Common myeloid progenitor, CD34-positive (primary cell): ENCODE results near the gene GJC1.

Experiments used
- CTCF ChIA-PET: fragments of 350-600 bp; sonication (Branson Sonifier 250); formaldehyde crosslinking; loops from one replicate; lab custom pipeline; 2021; ENCODE audit warnings: antibody characterized with exemption; lab: Charles Lee
- POLR2A ChIA-PET: fragments of 350-600 bp; sonication (Branson Sonifier 250); formaldehyde crosslinking; loops from one replicate; lab custom pipeline; 2021; ENCODE audit warnings: antibody characterized with exemption; lab: Charles Lee
- DNase-seq, 3 donors: peaks; one replicate each; pipeline versions ENCODE4 v3.0.0 to v3.0.0-alpha.2; 2013
- H3K27ac ChIP-seq, 2 experiments: 1 replicate in 1 of 2; 2 replicates in 1 of 2; pipeline ENCODE4 v1.7.0; 2013; ENCODE audit warnings: inconsistent platforms in 2 of 2, low read length in 2 of 2, mild to moderate bottlenecking in 2 of 2, low read depth in 1 of 2, moderate library complexity in 1 of 2; ENCODE audit not compliant: severe bottlenecking in 2 of 2, insufficient read depth in 1 of 2, poor library complexity in 1 of 2
- H3K27me3 ChIP-seq, 5 experiments: replicated peaks in 2 of 5; 1 replicate in 3 of 5; 2 replicates in 2 of 5; pipeline versions ENCODE4 v1.6.1 to v1.7.0; 2013; ENCODE audit warnings: low read length in 4 of 5, mild to moderate bottlenecking in 2 of 5, moderate library complexity in 2 of 5, inconsistent platforms in 1 of 5; ENCODE audit not compliant: insufficient read depth in 5 of 5, control insufficient read depth in 4 of 5
- H3K36me3 ChIP-seq, 4 experiments: 1 replicate in 2 of 4; 2 replicates in 2 of 4; pipeline versions ENCODE4 v1.6.1 to v1.7.0; 2013; ENCODE audit warnings: low read length in 3 of 4, control low read depth in 1 of 4, mild to moderate bottlenecking in 1 of 4; ENCODE audit not compliant: control insufficient read depth in 4 of 4, insufficient read depth in 4 of 4
- H3K4me1 ChIP-seq, 4 experiments: 1 replicate in 3 of 4; 2 replicates in 1 of 4; pipeline versions ENCODE4 v1.6.1 to v1.7.1; 2013; ENCODE audit warnings: low read length in 3 of 4, mild to moderate bottlenecking in 3 of 4, control low read depth in 1 of 4, inconsistent platforms in 1 of 4, moderate library complexity in 1 of 4; ENCODE audit not compliant: control insufficient read depth in 4 of 4, insufficient read depth in 4 of 4; ENCODE audit errors: control extremely low read depth in 1 of 4
- H3K4me3 ChIP-seq, 7 experiments: 1 replicate in 4 of 7; 2 replicates in 3 of 7; pipeline versions ENCODE4 v1.5.1 to v1.7.0; 2013; ENCODE audit warnings: mild to moderate bottlenecking in 7 of 7, low read length in 6 of 7, moderate library complexity in 6 of 7, inconsistent platforms in 2 of 7, low read depth in 2 of 7, control low read depth in 1 of 7; ENCODE audit not compliant: insufficient read depth in 4 of 7, control insufficient read depth in 1 of 7; ENCODE audit errors: extremely low read depth in 1 of 7
- H3K9me3 ChIP-seq, 5 experiments: 1 replicate in 4 of 5; 2 replicates in 1 of 5; pipeline versions ENCODE4 v1.6.1 to v1.7.1; 2013; ENCODE audit warnings: low read length in 4 of 5, mild to moderate bottlenecking in 2 of 5, inconsistent platforms in 1 of 5, low read depth in 1 of 5, moderate library complexity in 1 of 5; ENCODE audit not compliant: control insufficient read depth in 4 of 5, insufficient read depth in 2 of 5; ENCODE audit errors: control extremely low read depth in 1 of 5
- WGBS: methylation state at CpG from one replicate; pipeline ENCODE4 v1.1.5; 2013; ENCODE audit not compliant: insufficient coverage; 5-methylcytosine and 5-hydroxymethylcytosine counted together

The GJC1 gene

DNA sequence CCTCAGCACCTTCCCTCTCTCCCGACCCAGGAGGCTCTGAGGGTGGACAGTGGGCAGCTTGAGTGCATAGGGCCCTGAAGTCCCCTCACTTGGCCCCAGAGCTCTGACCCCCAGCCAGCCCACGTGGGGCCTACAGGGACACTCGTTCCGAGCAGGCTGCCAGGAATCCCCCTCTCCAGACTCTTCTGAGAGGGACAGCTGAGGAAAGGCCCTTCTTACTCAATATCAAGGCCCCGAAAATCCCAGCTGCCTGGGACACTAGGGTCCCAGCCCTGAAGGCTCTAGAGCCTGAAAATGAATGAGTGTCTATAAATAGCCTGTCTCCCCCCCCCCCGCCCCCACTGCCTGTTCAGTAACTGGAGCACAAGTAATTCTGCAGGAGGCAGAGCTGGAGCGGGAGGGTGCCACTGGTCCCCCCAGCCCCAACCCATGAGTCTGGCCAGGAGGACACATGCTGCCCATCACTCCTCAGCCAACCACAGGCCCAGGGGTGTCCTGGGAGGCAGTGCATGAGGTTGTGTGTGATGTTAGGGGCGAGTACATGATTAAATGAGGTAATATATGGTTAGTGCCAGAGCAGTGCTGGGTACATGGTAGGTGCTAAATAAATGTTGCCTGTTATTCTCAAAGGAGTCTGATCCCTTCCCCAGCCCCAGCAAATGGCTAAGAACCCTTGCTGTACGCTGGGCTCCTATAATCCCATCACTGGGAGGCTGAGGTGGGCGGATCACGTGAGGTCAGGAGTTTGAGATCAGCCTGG, 59.7 kb downstream of the GJC1 start:
- CTCF ChIA-PET: interaction anchor here (0.6 to 13.4 kb wide), 7 partner anchors 8 to 141 kb away, joined by 3 to 192 read pairs (median 4); no protein-coding TSS in a partner anchor
- WGBS: 88% methylated on average over 6 of the region's 11 CpGs
- POLR2A ChIA-PET: no interaction called here
- no peak for DNase-seq
- Histone ChIP-seq H3K36me3 (no peaks in the 10 kb centered on the region), H3K4me3 (no peak overlapping the region), H3K4me1 (peaks cover 0 to 55% (median 45%) of the 10 kb centered on the region in 4 experiments), H3K27me3 (no peaks in the 10 kb centered on the region), H3K9me3 (no peaks in the 10 kb centered on the region), H3K27ac (no peak overlapping the region)

DNA sequence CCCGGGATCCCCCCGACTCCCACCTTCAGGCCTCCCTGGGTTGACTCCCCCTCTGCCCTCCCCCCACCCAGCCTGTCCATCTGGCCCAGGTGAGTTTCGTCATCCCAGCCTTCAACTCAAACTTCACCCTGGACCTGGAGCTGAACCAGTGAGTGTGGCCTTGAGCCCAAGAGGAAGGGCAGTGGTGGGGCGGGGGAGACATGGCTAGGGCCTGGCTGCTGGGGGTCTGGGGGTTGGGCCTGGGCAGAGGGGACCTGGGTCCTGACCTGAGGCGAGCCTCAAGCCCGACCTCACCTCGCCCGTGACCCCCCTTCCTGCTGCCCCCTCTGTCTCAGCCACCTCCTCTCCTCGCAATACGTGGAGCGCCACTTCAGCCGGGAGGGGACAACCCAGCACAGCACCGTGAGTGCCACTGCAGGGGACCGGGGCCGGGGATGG, 60.4 kb downstream of the GJC1 start:
- Histone ChIP-seq H3K27ac (no peak overlapping the region), H3K4me1 (peaks cover 0 to 49% (median 39%) of the 10 kb centered on the region in 4 experiments), H3K27me3 (no peaks in the 10 kb centered on the region), H3K4me3 (no peak overlapping the region), H3K36me3 (no peaks in the 10 kb centered on the region), H3K9me3 (no peaks in the 10 kb centered on the region)
- no peak for DNase-seq
- CTCF ChIA-PET: interaction anchor here (0.6 to 13.4 kb wide), 4 partner anchors 10 to 142 kb away, joined by 3 to 192 read pairs (median 3); no protein-coding TSS in a partner anchor
- POLR2A ChIA-PET: no interaction called here
- 75% methylated on average over 7 of the region's 15 CpGs for WGBS

DNA sequence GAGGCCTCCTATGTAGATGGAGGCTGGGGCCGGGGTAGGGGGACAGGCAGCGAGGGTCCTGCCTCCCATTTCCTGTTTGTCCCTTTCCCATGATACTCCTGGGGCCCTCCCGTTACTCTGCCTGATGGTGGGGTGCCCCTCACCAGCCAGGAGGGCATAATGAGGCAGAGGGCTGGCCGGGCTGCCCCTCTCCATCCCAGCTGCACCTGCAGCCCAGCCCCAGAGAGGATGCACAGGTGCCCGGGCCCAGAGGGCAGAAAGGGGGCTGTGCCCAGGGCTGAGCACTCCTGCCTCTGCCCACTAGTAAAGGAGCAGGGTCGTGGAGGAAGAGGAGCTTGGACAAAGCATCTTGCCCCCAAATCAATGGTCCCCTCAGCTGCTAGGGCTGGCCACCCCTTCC, 60.9 kb downstream of the GJC1 start:
- CTCF ChIA-PET: interaction anchor here (0.6 kb wide), 1 partner anchor 121 kb away, joined by 3 read pairs; no protein-coding TSS in a partner anchor
- no peaks in the 10 kb centered on the region for H3K27me3 ChIP-seq

DNA sequence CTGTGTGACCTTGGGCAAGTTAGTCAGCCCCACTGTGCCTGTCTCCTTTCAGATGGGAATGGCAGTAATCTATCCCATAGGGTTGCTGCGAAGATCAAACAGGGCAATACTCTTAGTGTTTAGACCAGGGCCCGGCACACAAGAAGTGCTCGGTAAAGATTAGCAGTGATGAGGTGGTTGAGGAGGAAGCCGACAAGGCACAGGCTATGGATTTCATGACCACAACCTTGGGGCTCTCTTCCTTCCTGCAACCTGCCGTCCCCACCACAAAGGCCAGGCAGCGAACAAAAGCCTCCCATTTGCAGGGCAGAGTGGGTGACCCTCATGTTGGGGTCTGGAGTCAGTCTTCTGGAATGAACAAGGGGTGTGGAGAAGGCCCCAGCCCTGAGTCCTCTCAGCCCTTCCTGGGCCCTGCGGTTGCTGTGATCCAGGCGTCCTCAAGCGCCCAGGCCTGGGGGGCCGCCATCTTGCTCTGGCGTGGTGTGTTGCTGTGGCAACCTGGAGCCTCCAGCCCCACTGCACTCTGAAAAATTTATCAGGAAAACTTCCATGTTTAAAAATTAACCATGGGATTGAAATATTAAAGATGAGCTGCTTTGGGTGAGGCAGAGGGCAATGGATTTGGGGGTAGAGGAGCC, 61.5 kb downstream of the GJC1 start:
- Histone ChIP-seq H3K9me3 (no peaks in the 10 kb centered on the region), H3K27me3 (no peaks in the 10 kb centered on the region), H3K4me1 (peaks cover 0 to 49% (median 38%) of the 10 kb centered on the region in 4 experiments), H3K27ac (no peak overlapping the region), H3K4me3 (peak overlapping the region in 4 of 7 experiments; percentile 40 to 61 (median 47)), H3K36me3 (no peaks in the 10 kb centered on the region)
- DNase-seq: peak; percentile 50 to 91 (median 86)
- POLR2A ChIA-PET: interaction anchor here (1.4 kb wide), 2 partner anchors 10 to 60 kb away, joined by 4 to 5 read pairs; partner anchors contain the start of genes ADAM11 and DBF4B
- WGBS: 0% methylated on average over 5 of the region's 11 CpGs
- CTCF ChIA-PET: interaction anchor here (0.6 kb wide), 1 partner anchor 146 kb away, joined by 3 read pairs; no protein-coding TSS in a partner anchor

More for the DNA sequence above, 60.9 kb downstream of the GJC1 start:
- H3K9me3 ChIP-seq: no peaks in the 10 kb centered on the region
- POLR2A ChIA-PET: no interaction called here
- no peaks in the 10 kb centered on the region for H3K36me3 ChIP-seq
- no peak for DNase-seq
- 91% methylated on average over 4 of the region's 6 CpGs for WGBS
- peaks cover 0 to 49% (median 38%) of the 10 kb centered on the region in 4 experiments for H3K4me1 ChIP-seq
- H3K4me3 ChIP-seq: no peak overlapping the region
- H3K27ac ChIP-seq: no peak overlapping the region

DNA sequence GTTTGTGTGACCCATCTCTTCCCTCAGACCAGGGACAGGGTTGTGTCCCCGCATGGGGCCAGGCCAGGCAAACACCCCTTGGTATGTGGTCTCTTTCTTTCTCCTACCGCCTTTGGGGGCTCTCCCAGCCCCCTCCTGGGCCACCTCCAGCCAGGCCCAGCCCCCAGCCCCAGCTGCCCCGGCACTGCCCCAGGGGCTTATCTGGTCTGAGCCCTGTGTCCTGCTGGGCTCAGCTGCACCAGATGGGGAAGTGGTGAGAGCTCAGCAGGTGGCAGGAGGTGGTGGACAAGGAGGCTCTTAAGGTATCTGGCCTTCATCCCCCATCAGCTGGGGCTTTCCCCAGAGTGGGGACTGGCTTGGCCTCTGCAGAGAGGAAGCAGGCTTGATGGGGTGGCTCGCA, 62.6 kb downstream of the GJC1 start:
- POLR2A ChIA-PET: interaction anchor here (0.6 to 1.4 kb wide), 3 partner anchors 9 to 94 kb away, joined by 3 to 5 read pairs (median 4); partner anchors contain the start of genes ADAM11 and DBF4B
- CTCF ChIA-PET: interaction anchor here (1.2 kb wide), 1 partner anchor 97 kb away, joined by 3 read pairs; no protein-coding TSS in a partner anchor

DNA sequence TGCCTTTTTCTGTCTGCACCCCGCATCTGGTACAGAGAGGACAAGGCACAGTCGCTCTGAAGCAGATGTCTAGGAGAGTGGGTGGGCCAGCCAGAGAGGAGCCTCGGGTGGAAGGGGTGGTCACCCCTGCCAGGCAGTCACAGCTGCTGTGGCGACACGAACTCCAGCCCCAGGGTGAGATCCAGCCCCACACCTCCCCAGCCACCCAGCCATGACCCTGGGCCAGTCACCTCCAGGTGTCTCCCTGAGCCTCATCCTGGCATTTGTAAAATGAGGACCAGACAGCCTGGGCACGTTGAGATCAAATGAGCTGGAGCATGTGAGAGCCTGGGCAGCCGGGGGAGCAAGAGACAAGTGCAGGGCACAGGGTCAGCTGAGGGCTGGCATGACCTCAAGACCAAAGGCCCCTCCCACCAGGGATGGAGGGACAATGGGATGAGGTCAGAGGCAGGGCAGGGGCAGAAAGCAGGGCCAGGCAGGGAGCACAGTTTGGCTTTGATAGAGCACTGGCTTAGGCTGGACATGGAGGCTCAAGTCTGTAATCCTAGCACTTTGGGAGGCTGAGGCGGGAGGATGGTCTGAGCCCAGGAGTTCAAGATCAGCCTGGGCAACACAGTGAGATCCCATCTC, 63.6 kb downstream of the GJC1 start:
- no peaks in the 10 kb centered on the region for H3K36me3 ChIP-seq
- H3K27me3 ChIP-seq: peaks cover 0 to 1% (median 0%) of the 10 kb centered on the region in 5 experiments
- H3K27ac ChIP-seq: no peak overlapping the region
- CTCF ChIA-PET: interaction anchor here (0.9 to 1.3 kb wide), 4 partner anchors 8 to 98 kb away, joined by 3 read pairs; no protein-coding TSS in a partner anchor
- no peaks in the 10 kb centered on the region for H3K9me3 ChIP-seq
- DNase-seq: no peak
- 93% methylated on average over 7 of the region's 8 CpGs for WGBS
- peaks cover 0 to 50% (median 35%) of the 10 kb centered on the region in 4 experiments for H3K4me1 ChIP-seq
- no peak overlapping the region for H3K4me3 ChIP-seq
- POLR2A ChIA-PET: no interaction called here

More for the DNA sequence above, 62.6 kb downstream of the GJC1 start:
- peak; percentile 29 to 96 (median 94) for DNase-seq
- 33% methylated on average over 2 of the region's 4 CpGs for WGBS
- no peaks in the 10 kb centered on the region for H3K36me3 ChIP-seq
- no peaks in the 10 kb centered on the region for H3K9me3 ChIP-seq
- H3K27ac ChIP-seq: no peak overlapping the region
- H3K4me1 ChIP-seq: peaks cover 0 to 52% (median 38%) of the 10 kb centered on the region in 4 experiments
- H3K4me3 ChIP-seq: peak overlapping the region in 2 of 7 experiments; percentile 25 to 61
- no peaks in the 10 kb centered on the region for H3K27me3 ChIP-seq
